DND-41 (cell line): ENCODE measurements around the gene AREL1.

Source experiments
- ATAC-seq: fragments of 200-7000 bp; cut with Tn5 transposase; 3 replicates; pipeline ENCODE4 v1.9.1; 2021; ENCODE audit warnings: low read depth; ENCODE audit not compliant: insufficient read depth
- DNase-seq: peaks from one replicate; pipeline ENCODE4 v3.0.0-alpha.2; 2020
- H2AFZ ChIP-seq: 2 replicates; pipeline ENCODE4 v1.6.0; 2012; ENCODE audit warnings: low read depth, low read length
- H3K27ac ChIP-seq: 2 replicates; pipeline ENCODE4 v1.5.1; 2012; ENCODE audit warnings: low read length, inconsistent platforms
- H3K27me3 ChIP-seq: fragments of 200-600 bp; sonication (generic); 2 replicates; pipeline ENCODE4 v1.6.0; 2012; ENCODE audit warnings: low read length, mild to moderate bottlenecking, inconsistent platforms; ENCODE audit not compliant: insufficient read depth, poor library complexity
- H3K36me3 ChIP-seq: 2 replicates; pipeline ENCODE4 v1.5.1; 2012; ENCODE audit warnings: low read length, inconsistent platforms; ENCODE audit not compliant: insufficient read depth
- H3K4me1 ChIP-seq: 2 replicates; pipeline ENCODE4 v1.5.1; 2012; ENCODE audit warnings: mild to moderate bottlenecking, low read length; ENCODE audit not compliant: insufficient read depth
- H3K4me2 ChIP-seq: 2 replicates; pipeline ENCODE4 v1.6.0; 2012; ENCODE audit warnings: mild to moderate bottlenecking, moderate library complexity, low read length, inconsistent platforms; ENCODE audit not compliant: insufficient read depth
- H3K4me3 ChIP-seq, 2 experiments: fragments of 200-600 bp in 1 of 2; shearing (Covaris generic) in 1 of 2; 2 replicates each; pipeline ENCODE4 v1.5.1; 2012 to 2016; ENCODE audit warnings: inconsistent platforms in 2 of 2, low read length in 2 of 2, mild to moderate bottlenecking in 2 of 2, low read depth in 1 of 2, moderate library complexity in 1 of 2
- H3K79me2 ChIP-seq: 2 replicates; pipeline ENCODE4 v1.6.0; 2012; ENCODE audit warnings: low read length, inconsistent platforms; ENCODE audit not compliant: insufficient read depth
- H3K9ac ChIP-seq: 2 replicates; pipeline ENCODE4 v1.6.0; 2012; ENCODE audit warnings: low read depth, mild to moderate bottlenecking, inconsistent platforms, low read length, moderate library complexity
- H3K9me3 ChIP-seq: 2 replicates; pipeline ENCODE4 v1.5.1; 2012; ENCODE audit warnings: low read length, moderate library complexity, mild to moderate bottlenecking, inconsistent platforms; ENCODE audit not compliant: insufficient read depth, severe bottlenecking
- H4K20me1 ChIP-seq: 2 replicates; pipeline ENCODE4 v1.6.0; 2012; ENCODE audit warnings: low read length; ENCODE audit not compliant: insufficient read depth
- EZH2 ChIP-seq: IDR thresholded peaks from 3 replicates; pipeline ENCODE4 v1.6.1; 2012; ENCODE audit warnings: borderline replicate concordance, low read depth, mild to moderate bottlenecking, moderate library complexity, low read length, inconsistent platforms; ENCODE audit not compliant: severe bottlenecking
- TF ChIP-seq, protein P1 (sequence below): IDR thresholded peaks from 2 replicates; pipeline ENCODE4 v1.5.1; 2012; ENCODE audit warnings: borderline replicate concordance, low read length, moderate library complexity, mild to moderate bottlenecking; ENCODE audit not compliant: poor library complexity, severe bottlenecking; ENCODE audit errors: extremely low read depth

Gene AREL1

DNA sequence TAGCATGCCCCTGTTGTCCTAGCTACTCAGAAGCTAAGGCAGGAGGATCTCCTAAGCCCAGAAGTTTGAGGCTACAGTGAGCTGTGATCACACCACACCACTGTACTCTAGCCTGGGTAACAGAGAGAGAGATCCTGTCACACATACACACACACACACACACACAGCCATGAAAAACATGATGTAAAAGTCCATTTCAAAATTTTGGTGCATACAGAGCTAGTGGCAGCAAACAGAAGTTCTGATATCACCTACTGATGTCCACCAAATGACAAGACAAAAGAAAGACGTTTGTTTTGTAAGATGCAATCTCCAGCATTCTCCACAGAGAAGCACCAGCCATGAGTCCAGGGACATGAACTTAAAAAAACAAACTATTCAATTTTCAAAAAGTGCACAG, 15.9 kb downstream of the AREL1 start:
- peaks cover 67% of the 10 kb centered on the region for H3K79me2 ChIP-seq
- H3K9me3 ChIP-seq, result no peaks in the 10 kb centered on the region
- H2AFZ ChIP-seq, result no peak overlapping the region
- ATAC-seq, result no peak
- no peaks in the 10 kb centered on the region for H3K4me1 ChIP-seq
- H3K4me3 ChIP-seq, result no peak overlapping the region
- peaks cover 13% of the 10 kb centered on the region; the same call in 1 of the 2 replicates for H4K20me1 ChIP-seq
- no peak overlapping the region for H3K27ac ChIP-seq
- DNase-seq, result no peak
- H3K27me3 ChIP-seq, result no peaks in the 10 kb centered on the region
- peaks cover 7% of the 10 kb centered on the region; the same call in 1 of the 2 replicates for H3K36me3 ChIP-seq
- no peak for TF ChIP-seq EZH2
- TF ChIP-seq, protein P1, sequence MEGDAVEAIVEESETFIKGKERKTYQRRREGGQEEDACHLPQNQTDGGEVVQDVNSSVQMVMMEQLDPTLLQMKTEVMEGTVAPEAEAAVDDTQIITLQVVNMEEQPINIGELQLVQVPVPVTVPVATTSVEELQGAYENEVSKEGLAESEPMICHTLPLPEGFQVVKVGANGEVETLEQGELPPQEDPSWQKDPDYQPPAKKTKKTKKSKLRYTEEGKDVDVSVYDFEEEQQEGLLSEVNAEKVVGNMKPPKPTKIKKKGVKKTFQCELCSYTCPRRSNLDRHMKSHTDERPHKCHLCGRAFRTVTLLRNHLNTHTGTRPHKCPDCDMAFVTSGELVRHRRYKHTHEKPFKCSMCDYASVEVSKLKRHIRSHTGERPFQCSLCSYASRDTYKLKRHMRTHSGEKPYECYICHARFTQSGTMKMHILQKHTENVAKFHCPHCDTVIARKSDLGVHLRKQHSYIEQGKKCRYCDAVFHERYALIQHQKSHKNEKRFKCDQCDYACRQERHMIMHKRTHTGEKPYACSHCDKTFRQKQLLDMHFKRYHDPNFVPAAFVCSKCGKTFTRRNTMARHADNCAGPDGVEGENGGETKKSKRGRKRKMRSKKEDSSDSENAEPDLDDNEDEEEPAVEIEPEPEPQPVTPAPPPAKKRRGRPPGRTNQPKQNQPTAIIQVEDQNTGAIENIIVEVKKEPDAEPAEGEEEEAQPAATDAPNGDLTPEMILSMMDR, result no peak
- no peak overlapping the region for H3K9ac ChIP-seq
- no peak overlapping the region for H3K4me2 ChIP-seq

DNA sequence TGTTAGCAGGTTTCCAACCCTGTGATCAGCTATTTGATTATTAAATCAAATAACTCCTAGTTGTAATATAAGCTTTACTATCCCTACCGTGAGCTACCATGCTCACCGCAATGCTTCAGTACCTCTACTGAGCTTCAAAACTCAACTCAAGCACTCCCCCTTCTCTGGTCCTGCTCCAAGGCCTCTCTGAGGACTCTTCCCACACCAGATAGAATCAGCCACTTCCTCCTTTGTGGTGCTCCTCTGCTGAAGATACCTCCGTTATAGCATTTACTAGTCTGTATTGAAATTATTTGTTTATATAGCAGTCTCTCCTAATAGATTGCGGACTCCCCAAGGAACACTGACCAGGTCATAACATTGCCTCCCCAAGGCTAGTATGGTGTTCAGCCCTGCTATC, 17.5 kb downstream of the AREL1 start:
- ATAC-seq, result no peak
- Histone ChIP-seq H3K4me2 (no peak overlapping the region), H3K9ac (no peak overlapping the region), H3K27ac (no peak overlapping the region), H3K9me3 (no peaks in the 10 kb centered on the region), H3K27me3 (no peaks in the 10 kb centered on the region), H4K20me1 (peaks cover 15% of the 10 kb centered on the region; the same call in 1 of the 2 replicates), H2AFZ (no peak overlapping the region), H3K4me3 (no peak overlapping the region), H3K4me1 (no peaks in the 10 kb centered on the region), H3K36me3 (peaks cover 21% of the 10 kb centered on the region; the same call in 1 of the 2 replicates), H3K79me2 (peaks cover 52% of the 10 kb centered on the region)
- no peak for DNase-seq
- TF ChIP-seq, protein P1, result no peak
- TF ChIP-seq EZH2, result no peak

DNA sequence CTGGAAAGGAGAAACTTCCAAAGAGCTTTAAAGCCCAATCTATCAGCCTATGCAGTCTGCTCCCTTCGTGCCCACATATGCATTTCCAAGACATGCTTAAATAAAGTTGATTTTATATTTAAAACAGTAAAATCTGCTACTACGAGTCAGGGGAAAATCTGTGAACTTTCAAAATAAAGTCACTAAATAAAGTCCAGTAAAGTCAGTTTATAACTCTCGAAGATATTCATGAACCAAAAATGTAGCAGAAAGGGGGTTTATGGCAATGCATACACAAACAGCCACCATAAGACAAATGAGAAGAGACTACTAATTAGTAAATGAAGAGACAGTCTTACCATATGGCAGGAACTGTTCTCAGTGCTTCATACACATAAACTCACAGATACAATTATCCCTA, 19.7 kb downstream of the AREL1 start:
- DNase-seq (no peak), ATAC-seq (no peak)
- Histone ChIP-seq H3K9me3 (no peaks in the 10 kb centered on the region), H3K4me1 (no peaks in the 10 kb centered on the region), H3K36me3 (peaks cover 37% of the 10 kb centered on the region), H3K27me3 (no peaks in the 10 kb centered on the region), H3K79me2 (peaks cover 33% of the 10 kb centered on the region), H3K9ac (no peak overlapping the region), H3K27ac (no peak overlapping the region), H2AFZ (no peak overlapping the region), H3K4me2 (no peak overlapping the region), H4K20me1 (peaks cover 11% of the 10 kb centered on the region; the same call in 1 of the 2 replicates), H3K4me3 (no peak overlapping the region)
- TF ChIP-seq, protein P1, result no peak
- TF ChIP-seq EZH2, result no peak

DNA sequence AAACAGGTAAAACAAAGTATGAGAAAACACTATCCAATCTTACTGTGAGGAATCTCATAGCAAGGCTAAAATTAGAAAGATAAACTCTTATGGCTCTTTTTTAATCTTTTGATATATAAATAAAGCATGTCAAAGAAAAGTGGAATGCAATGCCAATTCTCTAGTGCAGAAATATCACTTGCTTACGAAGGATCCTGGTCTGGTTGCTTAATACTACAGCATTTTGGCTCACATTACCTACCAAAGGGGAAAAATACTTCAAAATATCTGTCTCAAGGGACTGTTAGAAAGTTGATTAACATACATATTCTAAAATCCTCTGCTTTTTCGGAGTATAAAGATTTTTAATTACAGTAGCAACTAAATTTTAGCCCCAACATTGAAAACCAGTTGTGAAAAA, 21.4 kb downstream of the AREL1 start:
- ATAC-seq (no peak), DNase-seq (no peak)
- Histone ChIP-seq H3K27ac (no peak overlapping the region), H3K79me2 (peaks cover 22% of the 10 kb centered on the region), H4K20me1 (peaks cover 5% of the 10 kb centered on the region; the same call in 1 of the 2 replicates), H3K4me1 (no peaks in the 10 kb centered on the region), H3K36me3 (peaks cover 46% of the 10 kb centered on the region), H3K4me2 (no peak overlapping the region), H3K9me3 (no peaks in the 10 kb centered on the region), H3K9ac (no peak overlapping the region), H2AFZ (no peak overlapping the region), H3K27me3 (no peaks in the 10 kb centered on the region), H3K4me3 (no peak overlapping the region)
- TF ChIP-seq, protein P1, result no peak
- TF ChIP-seq EZH2, result no peak
